Measurements from ENCODE around the gene GRIP2.

- TF ChIP-seq GATA3 (IDR thresholded peaks at IDR 0.05; ENCODE audit: low read depth, low read length) (no peak), GATA2 (IDR thresholded peaks at IDR 0.05; ENCODE audit: low read depth, low read length) (no peak)
Observed at GRCh38 chr3:14581334-14582044, 41.3 kb upstream of the GRIP2 start.
